ENCODE results near the gene DNAJB5.

Gene DNAJB5

GRCh38 chr9:35029241-35029640 is 39.7 kb downstream of the DNAJB5 start:
- in situ Hi-C loops (cut with MboI; ENCODE audit: low pct_unique_long_range_greater_than_20kb, low sequenced_read_pairs, unreplicated experiment): no loop called here
- TF ChIP-seq CTCF (IDR thresholded peaks at IDR 0.05; ENCODE audit: extremely low read depth, insufficient read depth, missing control alignments): no peak
- no peak for DNase-seq (ENCODE audit: low spot score)

- in situ Hi-C loops (cut with MboI; ENCODE audit: low pct_unique_long_range_greater_than_20kb, low sequenced_read_pairs, unreplicated experiment): no loop called here
- DNase-seq (ENCODE audit: low spot score): no peak
- TF ChIP-seq CTCF (IDR thresholded peaks at IDR 0.05; ENCODE audit: extremely low read depth, insufficient read depth, missing control alignments): no peak
Observed at GRCh38 chr9:35029852-35030251, 40.3 kb downstream of the DNAJB5 start.

- in situ Hi-C loops (cut with MboI; ENCODE audit: low pct_unique_long_range_greater_than_20kb, low sequenced_read_pairs, unreplicated experiment): no loop called here
- no peak for DNase-seq (ENCODE audit: low spot score)
- no peak for TF ChIP-seq CTCF (IDR thresholded peaks at IDR 0.05; ENCODE audit: extremely low read depth, insufficient read depth, missing control alignments)
Observed at GRCh38 chr9:35033101-35033500, 43.6 kb downstream of the DNAJB5 start.

GRCh38 chr9:35035851-35036701 is 46.5 kb downstream of the DNAJB5 start:
- in situ Hi-C loops (cut with MboI; ENCODE audit: low pct_unique_long_range_greater_than_20kb, low sequenced_read_pairs, unreplicated experiment): no loop called here
- no peak for TF ChIP-seq CTCF (IDR thresholded peaks at IDR 0.05; ENCODE audit: extremely low read depth, insufficient read depth, missing control alignments)
- peak; percentile 35 for DNase-seq (ENCODE audit: low spot score)

- no peak for DNase-seq (ENCODE audit: low spot score)
- in situ Hi-C loops (cut with MboI; ENCODE audit: low pct_unique_long_range_greater_than_20kb, low sequenced_read_pairs, unreplicated experiment): no loop called here
- no peak for TF ChIP-seq CTCF (IDR thresholded peaks at IDR 0.05; ENCODE audit: extremely low read depth, insufficient read depth, missing control alignments)
Observed at GRCh38 chr9:35042081-35042604, 52.6 kb downstream of the DNAJB5 start.

- DNase-seq (ENCODE audit: low spot score): no peak
- no peak for TF ChIP-seq CTCF (IDR thresholded peaks at IDR 0.05; ENCODE audit: extremely low read depth, insufficient read depth, missing control alignments)
- in situ Hi-C loops (cut with MboI; ENCODE audit: low pct_unique_long_range_greater_than_20kb, low sequenced_read_pairs, unreplicated experiment): no loop called here
Observed at GRCh38 chr9:35042891-35043545, 53.5 kb downstream of the DNAJB5 start.

All from GM13977 (cell line).